Mucosa of stomach (tissue), 1 donor: Measurements from ENCODE around the gene TERB2.
"Not testable (repeated sequence)": the region's sequence is repeated elsewhere in the genome, so short reads cannot be mapped to it uniquely, and the experiment has no call there.

ENCODE experiments used
- H3K27me3 ChIP-seq: one replicate; pipeline ENCODE4 v1.7.0; 2013; ENCODE audit warnings: mild to moderate bottlenecking, low read length; ENCODE audit not compliant: control insufficient read depth, insufficient read depth
- H3K36me3 ChIP-seq: one replicate; pipeline ENCODE4 v1.7.0; 2013; ENCODE audit warnings: low read length; ENCODE audit not compliant: control insufficient read depth, insufficient read depth
- H3K4me1 ChIP-seq: one replicate; pipeline ENCODE4 v1.7.0; 2013; ENCODE audit warnings: mild to moderate bottlenecking, low read length; ENCODE audit not compliant: control insufficient read depth, insufficient read depth
- H3K4me3 ChIP-seq: one replicate; pipeline ENCODE4 v1.7.0; 2013; ENCODE audit warnings: low read length
- H3K9ac ChIP-seq: one replicate; pipeline ENCODE4 v1.7.0; 2013; ENCODE audit warnings: mild to moderate bottlenecking, low read length, moderate library complexity
- H3K9me3 ChIP-seq: one replicate; pipeline ENCODE4 v1.7.0; 2013; ENCODE audit warnings: mild to moderate bottlenecking, low read length, moderate library complexity; ENCODE audit not compliant: control insufficient read depth
- donor health status: Pancreatic carcinoma.

The TERB2 gene

GRCh38 chr15:44979617-44980339, 23.3 kb downstream of the TERB2 start:
- not testable (repeated sequence) for H3K36me3 ChIP-seq, H3K9ac ChIP-seq

DNA sequence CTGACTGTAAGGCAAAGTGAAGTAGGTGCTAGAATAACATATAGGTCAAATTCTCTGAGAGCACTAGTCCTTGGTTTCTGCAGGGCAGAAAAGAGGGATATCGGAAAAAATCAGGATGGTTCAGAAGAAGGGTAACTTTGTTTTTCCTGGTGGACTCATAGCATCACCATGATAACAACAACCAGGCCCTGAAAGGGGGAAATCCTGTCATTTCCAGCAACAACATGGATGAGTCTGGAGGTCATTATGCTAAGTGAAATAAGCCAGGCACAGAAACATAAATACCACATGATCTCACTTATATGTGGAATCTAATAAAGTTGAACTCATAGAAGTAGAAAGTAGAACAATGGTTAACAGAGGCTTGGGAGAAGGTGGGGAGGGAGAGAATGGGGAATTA, 27.7 kb downstream of the TERB2 start:
- not testable (repeated sequence) for H3K4me3 ChIP-seq

More at GRCh38 chr15:44979617-44980339, 23.3 kb downstream of the TERB2 start:
- H3K4me3 ChIP-seq, H3K4me1 ChIP-seq, H3K27me3 ChIP-seq, H3K9me3 ChIP-seq: not testable (repeated sequence)

GRCh38 chr15:44986346-44987055, 30.0 kb downstream of the TERB2 start:
- not testable (repeated sequence) for H3K4me3 ChIP-seq, H3K4me1 ChIP-seq, H3K9me3 ChIP-seq, H3K9ac ChIP-seq, H3K36me3 ChIP-seq, H3K27me3 ChIP-seq

More for the DNA sequence above, 27.7 kb downstream of the TERB2 start:
- H3K9ac ChIP-seq, H3K9me3 ChIP-seq, H3K27me3 ChIP-seq, H3K36me3 ChIP-seq, H3K4me1 ChIP-seq: not testable (repeated sequence)

- H3K9me3 ChIP-seq, H3K4me3 ChIP-seq, H3K4me1 ChIP-seq, H3K36me3 ChIP-seq, H3K27me3 ChIP-seq, H3K9ac ChIP-seq: not testable (repeated sequence)
Measured at GRCh38 chr15:44987711-44988110, 31.2 kb downstream of the TERB2 start.

- not testable (repeated sequence) for H3K4me1 ChIP-seq, H3K36me3 ChIP-seq, H3K9ac ChIP-seq, H3K4me3 ChIP-seq, H3K27me3 ChIP-seq, H3K9me3 ChIP-seq
Measured at GRCh38 chr15:44988184-44988869, 31.8 kb downstream of the TERB2 start.

DNA sequence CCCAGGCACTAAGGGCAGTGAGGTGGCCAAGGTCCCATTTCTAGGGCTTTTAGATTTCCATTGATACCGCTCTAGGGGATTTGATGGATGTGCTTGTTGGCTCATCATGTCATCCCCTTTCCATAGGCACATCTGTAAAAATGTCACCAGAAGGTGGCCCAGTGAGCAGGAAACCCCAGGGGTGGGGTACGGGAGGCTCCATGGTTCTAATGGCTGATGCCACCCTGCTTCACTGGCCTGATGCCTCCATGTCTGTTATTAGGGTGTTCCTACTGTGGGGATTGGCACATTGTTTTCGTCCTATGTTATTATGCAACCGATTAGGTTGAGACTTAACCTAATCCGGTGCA, 32.4 kb downstream of the TERB2 start:
- not testable (repeated sequence) for H3K4me1 ChIP-seq, H3K36me3 ChIP-seq, H3K4me3 ChIP-seq, H3K27me3 ChIP-seq, H3K9ac ChIP-seq, H3K9me3 ChIP-seq

- not testable (repeated sequence) for H3K9me3 ChIP-seq, H3K9ac ChIP-seq, H3K4me3 ChIP-seq, H3K36me3 ChIP-seq, H3K4me1 ChIP-seq, H3K27me3 ChIP-seq
Measured at GRCh38 chr15:44997632-44998031, 41.1 kb downstream of the TERB2 start.

DNA sequence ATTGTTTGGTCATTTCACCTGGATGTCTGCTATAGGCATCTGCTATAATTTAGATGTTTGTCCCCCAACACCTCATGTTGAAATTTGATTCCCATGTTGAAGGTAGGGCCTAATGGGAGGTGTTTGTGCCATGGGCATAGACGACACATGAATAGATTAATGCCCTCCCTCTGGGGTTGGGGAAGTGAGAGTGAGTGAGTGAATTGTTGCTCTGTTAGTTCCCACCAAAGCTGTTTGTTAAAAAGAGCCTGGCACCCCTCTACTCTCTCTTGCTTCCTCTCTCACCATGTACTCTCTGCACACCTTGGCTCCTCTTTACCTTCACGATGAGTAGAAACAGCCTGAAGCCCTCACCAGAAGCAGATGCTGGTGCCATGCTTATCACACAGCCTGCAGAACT, 42.6 kb downstream of the TERB2 start:
- peaks cover 7% of the 10 kb centered on the region for H3K4me1 ChIP-seq
- H3K27me3 ChIP-seq, result no peaks in the 10 kb centered on the region
- no peaks in the 10 kb centered on the region for H3K36me3 ChIP-seq
- no peak overlapping the region for H3K4me3 ChIP-seq
- H3K9me3 ChIP-seq, result no peaks in the 10 kb centered on the region
- H3K9ac ChIP-seq, result no peak overlapping the region

- not testable (repeated sequence) for H3K9me3 ChIP-seq, H3K27me3 ChIP-seq, H3K4me1 ChIP-seq, H3K4me3 ChIP-seq, H3K9ac ChIP-seq, H3K36me3 ChIP-seq
Measured at GRCh38 chr15:45001180-45001579, 44.7 kb downstream of the TERB2 start.

GRCh38 chr15:45003731-45004410, 47.4 kb downstream of the TERB2 start:
- not testable (repeated sequence) for H3K9ac ChIP-seq, H3K9me3 ChIP-seq, H3K27me3 ChIP-seq, H3K4me3 ChIP-seq, H3K36me3 ChIP-seq, H3K4me1 ChIP-seq

GRCh38 chr15:45004590-45005175, 48.2 kb downstream of the TERB2 start:
- H3K36me3 ChIP-seq, H3K27me3 ChIP-seq, H3K4me1 ChIP-seq, H3K9me3 ChIP-seq, H3K4me3 ChIP-seq, H3K9ac ChIP-seq: not testable (repeated sequence)

DNA sequence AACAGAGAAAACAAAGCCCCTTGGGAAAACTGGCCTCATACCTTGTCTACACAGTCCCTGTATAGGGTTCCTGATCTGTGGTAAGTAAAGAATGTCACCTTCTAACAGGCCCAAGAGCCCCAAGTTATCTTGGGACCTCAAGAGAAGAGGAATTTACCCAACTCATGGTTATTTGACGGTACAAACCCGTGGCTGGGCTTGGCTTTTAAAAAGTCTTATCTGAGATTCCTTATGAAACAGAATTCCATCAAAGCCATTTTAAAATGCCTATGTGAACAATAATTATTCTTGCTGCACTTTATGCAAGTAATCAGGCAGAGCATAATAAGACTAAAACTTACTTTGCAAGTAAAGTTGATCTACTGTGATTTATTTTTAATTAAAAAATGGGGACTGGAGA, 52.6 kb downstream of the TERB2 start:
- Histone ChIP-seq H3K9ac (no peak overlapping the region), H3K27me3 (no peaks in the 10 kb centered on the region), H3K4me1 (peaks cover under 1% of the 10 kb centered on the region), H3K4me3 (no peak overlapping the region), H3K36me3 (no peaks in the 10 kb centered on the region), H3K9me3 (no peaks in the 10 kb centered on the region)
